Calu3 (cell line): ENCODE results near the gene TENM4. TPM values are rescaled to one million over a fixed set of nuclear protein-coding genes. Genes with fewer than 3 reads are reported as not detected.

Source experiments
- BruUV-seq: library from RNA; stranded (reverse); fragments of 400-500 nt; replicated peaks from 2 replicates; lab custom pipeline; 2021; lab: Mats Ljungman, UMichigan
- CTCF ChIA-PET: fragments of 300-600 bp; sonication (Branson Sonifier 250); formaldehyde crosslinking; loops from one replicate; lab custom pipeline; 2022; ENCODE audit warnings: antibody characterized with exemption; lab: Charles Lee
- DNase-seq: peaks from one replicate; pipeline ENCODE4 v3.0.0; 2022
- H3K27ac Mint-ChIP-seq: one replicate; pipeline ENCODE4 v1.8.0; 2022; ENCODE audit warnings: mixed read lengths; ENCODE audit not compliant: unreplicated experiment
- H3K27me3 Mint-ChIP-seq: one replicate; pipeline ENCODE4 v1.8.0; 2022; ENCODE audit warnings: mixed read lengths; ENCODE audit not compliant: unreplicated experiment
- H3K36me3 Mint-ChIP-seq: one replicate; pipeline ENCODE4 v1.8.0; 2022; ENCODE audit warnings: mild to moderate bottlenecking, moderate library complexity, mixed read lengths; ENCODE audit not compliant: insufficient read depth, unreplicated experiment
- H3K4me1 Mint-ChIP-seq: one replicate; pipeline ENCODE4 v1.8.0; 2022; ENCODE audit warnings: mild to moderate bottlenecking, low read depth, mixed read lengths; ENCODE audit not compliant: unreplicated experiment
- H3K4me3 Mint-ChIP-seq: one replicate; pipeline ENCODE4 v1.8.0; 2022; ENCODE audit warnings: mild to moderate bottlenecking, low read depth, moderate library complexity, mixed read lengths; ENCODE audit not compliant: unreplicated experiment
- H3K9me3 Mint-ChIP-seq: one replicate; pipeline ENCODE4 v1.8.0; 2022; ENCODE audit warnings: low read depth, mixed read lengths; ENCODE audit not compliant: unreplicated experiment
- intact Hi-C: fragments of 100-400 bp; cut with micrococcal nuclease; formaldehyde crosslinking; loops from one replicate; pipeline ENCODE4 v1.10.0; 2022; ENCODE audit not compliant: unreplicated experiment
- total RNA-seq: library from RNA; stranded (reverse); gene quantifications from 2 replicates; pipeline ENCODE4 v1.2.3, GENCODE V29; 2022
- TF ChIP-seq, protein P1 (sequence below): fragments of 200-600 bp; IDR thresholded peaks from one replicate; pipeline ENCODE4 v1.8.0; 2022; ENCODE audit warnings: antibody characterized with exemption; ENCODE audit not compliant: unreplicated experiment

Gene TENM4
- total RNA-seq, 1 experiment from 2014 or later: not detected

DNA sequence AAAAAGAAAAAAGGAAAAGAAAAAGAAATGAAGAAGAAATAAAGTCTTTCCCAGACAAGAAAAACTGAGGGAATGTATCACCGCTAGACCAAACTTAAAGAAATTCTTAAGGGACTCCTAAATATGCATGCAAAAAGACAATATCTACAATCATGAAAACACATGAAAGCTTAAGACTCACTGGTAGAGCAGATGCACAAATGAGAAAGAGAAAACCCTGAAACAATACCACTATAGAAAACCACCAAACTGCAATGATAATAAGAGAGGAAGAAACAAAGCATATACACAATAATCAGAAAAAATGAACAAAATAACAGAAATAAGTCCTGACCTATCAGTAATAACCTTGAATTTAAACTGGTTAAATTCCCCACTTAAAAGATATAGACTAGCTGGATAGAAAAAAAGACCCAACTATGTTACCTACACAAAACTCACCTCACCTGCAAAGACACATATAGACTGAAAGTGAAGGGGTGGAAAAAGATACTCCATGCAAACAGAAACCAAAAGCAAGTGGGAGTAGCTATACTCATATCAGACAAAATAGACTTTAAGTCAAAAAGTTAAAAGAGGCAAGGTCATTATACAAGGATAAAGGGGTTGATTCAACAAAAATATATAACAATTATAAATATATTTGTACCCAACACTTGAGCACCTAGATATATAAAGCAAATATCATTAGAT, 804.9 kb downstream of the TENM4 start:
- H3K9me3 Mint-ChIP-seq: no peaks in the 10 kb centered on the region
- TF ChIP-seq, protein P1, sequence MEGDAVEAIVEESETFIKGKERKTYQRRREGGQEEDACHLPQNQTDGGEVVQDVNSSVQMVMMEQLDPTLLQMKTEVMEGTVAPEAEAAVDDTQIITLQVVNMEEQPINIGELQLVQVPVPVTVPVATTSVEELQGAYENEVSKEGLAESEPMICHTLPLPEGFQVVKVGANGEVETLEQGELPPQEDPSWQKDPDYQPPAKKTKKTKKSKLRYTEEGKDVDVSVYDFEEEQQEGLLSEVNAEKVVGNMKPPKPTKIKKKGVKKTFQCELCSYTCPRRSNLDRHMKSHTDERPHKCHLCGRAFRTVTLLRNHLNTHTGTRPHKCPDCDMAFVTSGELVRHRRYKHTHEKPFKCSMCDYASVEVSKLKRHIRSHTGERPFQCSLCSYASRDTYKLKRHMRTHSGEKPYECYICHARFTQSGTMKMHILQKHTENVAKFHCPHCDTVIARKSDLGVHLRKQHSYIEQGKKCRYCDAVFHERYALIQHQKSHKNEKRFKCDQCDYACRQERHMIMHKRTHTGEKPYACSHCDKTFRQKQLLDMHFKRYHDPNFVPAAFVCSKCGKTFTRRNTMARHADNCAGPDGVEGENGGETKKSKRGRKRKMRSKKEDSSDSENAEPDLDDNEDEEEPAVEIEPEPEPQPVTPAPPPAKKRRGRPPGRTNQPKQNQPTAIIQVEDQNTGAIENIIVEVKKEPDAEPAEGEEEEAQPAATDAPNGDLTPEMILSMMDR: no peak
- H3K4me1 Mint-ChIP-seq: no peaks in the 10 kb centered on the region
- H3K27ac Mint-ChIP-seq: no peak overlapping the region
- CTCF ChIA-PET: no interaction called here
- H3K4me3 Mint-ChIP-seq: no peak overlapping the region
- no TSS peak for BruUV-seq
- no peak for DNase-seq
- H3K36me3 Mint-ChIP-seq: no peaks in the 10 kb centered on the region
- peaks cover 34% of the 10 kb centered on the region for H3K27me3 Mint-ChIP-seq
- intact Hi-C loops: no loop called here

DNA sequence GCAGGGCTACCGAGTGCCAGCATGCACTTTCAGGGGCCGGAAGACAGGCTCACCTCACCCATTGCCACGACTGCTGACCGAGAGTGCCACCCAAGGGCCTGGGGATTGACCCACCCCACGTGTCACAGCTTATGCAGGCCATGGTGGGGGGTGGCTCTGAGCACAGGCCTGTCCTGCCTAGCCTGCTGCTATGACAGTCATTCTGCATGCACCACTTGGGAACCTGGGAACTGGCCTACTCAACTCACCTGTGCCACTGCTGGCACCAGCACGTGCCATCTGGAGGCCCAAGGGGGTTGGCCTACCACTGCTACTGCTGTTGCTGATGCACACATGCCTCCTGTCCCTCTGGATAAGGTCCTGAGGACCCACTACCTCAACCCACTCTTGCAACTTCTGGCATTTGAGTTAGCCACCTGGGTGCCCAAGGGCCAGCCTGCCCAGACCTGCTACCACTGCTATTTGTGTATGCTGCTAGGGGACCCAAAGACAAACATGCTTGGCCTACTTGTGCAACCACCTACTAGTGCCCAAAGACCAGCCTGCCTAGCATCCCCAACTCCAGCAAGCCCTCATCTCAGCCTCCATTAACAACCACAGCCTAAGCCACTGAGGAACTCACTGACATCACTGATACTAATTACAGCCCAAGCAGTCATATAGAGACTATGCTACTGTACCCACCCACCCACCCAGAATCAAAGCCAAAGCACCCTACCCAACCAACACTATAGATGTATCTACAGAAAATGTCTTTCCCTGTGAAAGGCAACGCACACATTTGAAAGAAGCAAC, 807.1 kb downstream of the TENM4 start:
- TF ChIP-seq, protein P1: no peak
- CTCF ChIA-PET: no interaction called here
- no TSS peak for BruUV-seq
- Mint-ChIP-seq H3K4me1 (no peaks in the 10 kb centered on the region), H3K27me3 (peaks cover 34% of the 10 kb centered on the region), H3K9me3 (no peaks in the 10 kb centered on the region), H3K4me3 (no peak overlapping the region), H3K36me3 (no peaks in the 10 kb centered on the region), H3K27ac (no peak overlapping the region)
- intact Hi-C loops: no loop called here
- DNase-seq: no peak

DNA sequence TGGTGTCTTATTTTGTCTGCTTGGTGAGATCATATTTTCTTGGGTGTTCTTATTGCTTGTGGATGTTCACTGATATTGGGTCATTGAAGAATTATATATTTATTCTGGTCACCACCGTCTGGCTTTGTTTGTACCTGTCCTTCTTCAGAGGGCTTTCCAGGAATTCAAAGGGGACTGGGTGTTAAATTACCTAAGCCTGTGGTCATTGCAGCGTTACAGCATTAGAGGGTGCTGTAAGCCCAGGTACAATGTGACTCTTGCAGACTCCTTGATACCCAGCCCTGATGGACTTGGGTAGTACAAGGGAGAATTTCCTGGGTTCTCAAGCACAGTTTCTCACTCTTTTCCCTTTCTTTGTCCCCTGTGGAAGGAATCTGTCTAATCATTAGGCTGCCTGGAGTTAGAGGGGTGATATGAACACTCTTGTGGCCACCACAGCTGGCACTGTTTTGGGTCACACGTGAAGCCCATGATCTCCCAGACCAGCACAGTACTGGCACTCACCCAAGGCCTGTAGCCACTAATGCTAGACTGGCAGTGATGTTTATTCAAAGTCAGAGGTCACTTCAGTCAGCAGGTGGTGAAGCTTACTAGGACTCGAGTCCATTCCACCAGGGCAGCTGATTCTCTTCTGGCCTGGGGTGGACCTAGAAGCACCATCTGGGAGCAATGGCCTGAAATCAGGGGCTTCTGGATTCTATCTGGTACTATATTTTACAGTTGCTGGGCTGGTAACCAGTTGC, 810.1 kb downstream of the TENM4 start:
- peaks cover 47% of the 10 kb centered on the region for H3K27me3 Mint-ChIP-seq
- H3K36me3 Mint-ChIP-seq: no peaks in the 10 kb centered on the region
- BruUV-seq: no TSS peak
- no peak for DNase-seq
- no peaks in the 10 kb centered on the region for H3K9me3 Mint-ChIP-seq
- no peak overlapping the region for H3K27ac Mint-ChIP-seq
- CTCF ChIA-PET: no interaction called here
- H3K4me3 Mint-ChIP-seq: no peak overlapping the region
- TF ChIP-seq, protein P1: no peak
- intact Hi-C loops: no loop called here
- no peaks in the 10 kb centered on the region for H3K4me1 Mint-ChIP-seq

DNA sequence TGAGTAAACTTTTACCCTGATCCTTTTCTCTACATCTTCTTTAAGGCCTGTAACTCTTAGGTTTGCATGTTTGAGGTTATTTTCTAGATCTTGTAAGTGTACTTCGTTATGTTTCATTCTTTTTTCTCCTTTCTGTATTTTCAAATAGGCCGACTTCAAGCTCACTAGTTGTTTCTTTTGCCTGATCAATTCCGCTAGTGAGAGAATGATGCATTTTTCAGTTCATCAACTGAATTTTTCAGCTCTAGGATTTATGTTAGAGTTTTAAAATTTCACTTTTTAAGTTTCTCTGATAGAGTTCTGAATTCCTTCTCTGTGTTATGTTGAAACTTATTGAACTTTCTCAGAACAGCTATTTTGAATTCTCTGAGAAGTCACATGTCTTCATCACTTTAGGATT, 810.7 kb downstream of the TENM4 start:
- Mint-ChIP-seq H3K4me3 (no peak overlapping the region), H3K36me3 (no peaks in the 10 kb centered on the region), H3K4me1 (no peaks in the 10 kb centered on the region), H3K27me3 (peaks cover 47% of the 10 kb centered on the region), H3K27ac (no peak overlapping the region), H3K9me3 (no peaks in the 10 kb centered on the region)
- TF ChIP-seq, protein P1: no peak
- DNase-seq: no peak
- BruUV-seq: no TSS peak
- intact Hi-C loops: no loop called here
- CTCF ChIA-PET: no interaction called here
